HG03457 (cell line): ENCODE measurements around the gene CD3D.

Source experiments
- ATAC-seq: cut with Tn5 transposase; IDR thresholded peaks from one replicate; pipeline ENCODE4 v1.9.1; 2021; ENCODE audit warnings: moderate number of reproducible peaks; ENCODE audit not compliant: unreplicated experiment

Gene CD3D

DNA sequence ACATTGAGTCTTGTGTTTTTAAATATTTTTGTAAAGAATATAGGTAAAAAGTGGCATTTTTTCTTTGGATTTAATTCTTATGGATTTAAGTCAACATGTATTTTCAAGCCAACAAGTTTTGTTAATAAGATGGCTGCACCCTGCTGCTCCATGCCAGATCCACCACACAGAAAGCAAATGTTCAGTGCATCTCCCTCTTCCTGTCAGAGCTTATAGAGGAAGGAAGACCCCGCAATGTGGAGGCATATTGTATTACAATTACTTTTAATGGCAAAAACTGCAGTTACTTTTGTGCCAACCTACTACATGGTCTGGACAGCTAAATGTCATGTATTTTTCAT lies 38.3 kb downstream of the CD3D start:
- no peak for ATAC-seq

DNA sequence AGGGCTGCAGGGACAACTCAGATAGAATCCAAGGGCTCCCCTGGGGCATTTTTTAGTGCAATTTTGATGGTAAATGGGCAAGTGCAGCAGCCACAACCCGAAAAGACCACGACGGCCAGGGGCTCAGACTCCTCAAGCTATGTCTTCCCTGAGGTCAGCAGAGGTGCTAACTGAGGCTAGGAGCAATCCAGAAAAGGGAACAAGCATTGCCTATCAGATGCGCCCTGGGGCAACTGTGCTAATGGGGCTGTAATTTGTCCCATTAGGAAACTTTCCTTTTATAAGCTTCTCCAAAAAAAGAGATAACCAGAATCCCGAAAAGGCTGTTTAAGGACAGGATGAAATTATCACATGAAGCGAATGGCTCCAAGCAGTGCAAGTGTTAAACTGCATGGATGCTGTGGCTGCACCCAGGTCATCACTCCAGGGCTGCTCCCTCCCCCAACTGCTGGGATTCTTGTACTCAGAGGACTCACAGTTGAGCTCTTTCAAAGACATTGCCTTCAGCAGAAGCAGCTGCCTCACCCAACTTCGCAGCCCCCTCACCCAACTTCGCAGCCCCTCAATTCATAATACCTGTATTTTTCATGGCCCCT lies 40.8 kb downstream of the CD3D start:
- no peak for ATAC-seq

DNA sequence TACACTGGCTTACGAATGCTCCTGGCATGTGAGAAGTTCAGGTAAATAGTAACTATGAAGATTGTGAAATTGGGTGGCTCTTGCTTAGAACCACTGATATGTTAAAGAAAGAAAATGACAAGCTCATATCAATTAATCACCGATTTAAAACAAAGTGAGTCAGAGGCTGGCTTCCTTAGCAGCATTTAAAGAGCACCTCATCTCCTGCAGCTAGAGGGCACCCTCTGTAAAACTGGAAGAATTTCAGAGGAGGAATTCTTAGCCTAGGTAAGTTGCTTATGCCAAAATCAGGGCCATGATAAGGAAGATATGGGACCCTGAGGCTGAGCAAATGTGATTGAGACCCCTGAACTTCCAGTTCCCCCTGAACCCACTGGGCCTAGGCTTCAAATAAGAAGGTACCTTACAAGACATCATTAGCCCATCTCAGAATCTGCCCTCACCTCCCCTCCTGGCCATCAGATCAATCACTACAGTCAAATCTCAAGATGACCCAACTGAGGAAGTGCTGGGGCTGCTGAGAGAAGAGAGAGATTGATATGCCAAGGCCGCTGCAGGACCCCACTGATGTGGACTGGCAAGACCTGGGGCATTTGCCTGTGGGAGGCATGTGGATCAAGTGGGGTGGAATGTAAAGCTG lies 46.6 kb downstream of the CD3D start:
- no peak for ATAC-seq

DNA sequence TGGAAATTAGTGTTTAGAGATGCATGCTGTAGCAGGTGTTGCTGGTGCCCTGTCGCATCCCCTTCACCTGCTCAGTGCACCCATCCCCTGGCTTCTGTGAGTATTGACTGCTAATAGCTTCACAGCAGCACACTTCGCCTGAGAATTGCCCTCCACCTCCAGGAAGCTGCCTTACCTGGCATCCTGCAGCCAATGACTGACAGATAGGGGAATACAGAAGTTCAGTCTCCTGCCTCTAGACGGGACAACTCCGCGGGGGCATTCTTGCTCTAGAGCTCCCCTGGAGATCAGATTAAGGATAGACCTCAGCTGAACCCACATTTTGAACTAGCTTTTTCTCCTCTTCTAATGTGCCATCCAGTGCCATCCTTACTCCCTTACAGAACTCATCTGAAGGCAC lies 47.3 kb downstream of the CD3D start:
- no peak for ATAC-seq

DNA sequence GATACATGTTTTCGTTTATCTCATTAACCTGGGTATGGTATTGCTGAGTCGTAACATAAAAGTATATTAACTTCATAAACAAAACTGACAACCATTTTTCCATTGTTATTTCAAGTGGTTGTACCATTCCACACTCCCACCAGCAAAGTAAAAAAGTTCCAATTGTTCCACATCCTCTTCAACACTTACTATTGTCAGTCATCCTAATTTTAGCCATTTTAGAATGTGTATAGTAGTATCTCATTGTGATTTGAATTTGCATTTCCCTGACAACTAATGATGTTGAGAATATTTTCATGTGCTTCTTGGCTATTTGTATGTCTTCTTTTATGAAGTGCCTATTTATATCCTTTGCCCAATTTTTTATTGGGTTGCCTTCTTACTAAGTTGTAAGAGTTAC lies 48.5 kb downstream of the CD3D start:
- no peak for ATAC-seq

DNA sequence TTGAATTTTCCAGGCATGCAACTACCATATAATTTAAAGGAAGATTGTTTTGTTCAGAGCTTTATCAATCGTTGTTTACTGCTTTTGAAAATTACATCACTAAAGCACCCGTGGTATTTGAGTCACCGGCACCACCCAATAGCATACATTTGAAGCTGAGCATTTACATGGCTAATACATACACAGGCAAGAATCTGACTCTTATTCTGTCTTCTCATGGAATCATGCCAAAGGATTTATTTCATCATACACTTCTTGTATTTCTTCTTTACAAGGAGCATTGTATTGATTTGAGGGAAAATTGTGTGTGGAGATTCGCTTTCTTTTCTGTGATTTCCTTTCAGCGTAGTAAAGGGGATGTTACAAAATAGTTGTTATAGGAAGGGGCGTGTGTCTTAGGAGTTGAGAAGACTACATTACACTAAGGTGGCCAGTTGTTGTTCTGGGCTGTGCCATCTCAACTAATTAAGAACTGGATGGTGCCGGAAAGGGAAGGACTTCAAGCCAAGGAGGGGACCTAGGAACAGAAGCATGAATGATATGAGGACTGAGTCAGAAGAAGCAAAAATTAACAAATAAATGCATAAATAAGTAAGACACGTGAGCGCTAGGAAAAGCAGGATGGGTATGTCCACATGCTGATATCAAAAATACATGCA lies 50.9 kb downstream of the CD3D start:
- no peak for ATAC-seq

DNA sequence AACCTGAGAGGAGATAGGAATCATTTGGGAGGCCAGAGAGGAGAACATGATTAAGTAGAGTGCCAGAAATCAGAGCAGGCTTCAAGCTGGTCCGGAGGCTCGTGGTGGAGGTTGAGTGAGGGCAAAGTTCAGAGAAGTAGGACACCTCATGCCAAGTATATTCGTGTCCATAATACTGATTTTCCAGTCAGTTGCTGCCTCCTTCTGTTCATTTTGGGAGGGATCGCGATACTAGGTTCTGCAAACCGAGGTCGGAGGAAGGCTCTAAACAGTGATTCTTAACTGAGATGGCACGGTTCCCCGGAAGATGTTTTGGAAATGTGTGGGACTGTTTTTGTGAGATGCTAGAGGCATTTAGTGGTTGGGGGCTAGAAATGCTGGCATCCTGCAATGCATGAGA lies 51.6 kb downstream of the CD3D start:
- ATAC-seq = no peak

DNA sequence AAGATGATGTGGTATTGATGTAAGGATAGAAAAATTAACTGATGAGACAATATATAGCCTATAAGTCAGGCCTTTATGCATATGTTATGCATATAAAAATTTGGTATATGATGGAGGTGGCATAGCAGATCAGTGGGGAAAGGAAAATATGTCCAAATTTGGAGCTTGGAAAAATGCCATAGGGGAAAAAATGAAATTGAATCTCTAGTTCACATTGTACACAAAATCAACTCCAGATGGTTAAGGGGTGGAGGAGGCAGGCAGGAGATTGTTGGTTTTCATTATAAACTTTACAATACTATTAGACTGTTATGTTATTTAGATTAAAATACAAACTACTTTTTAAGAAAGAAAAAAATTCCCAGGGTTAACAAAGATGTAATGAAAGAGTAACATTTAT lies 53.1 kb downstream of the CD3D start:
- ATAC-seq = no peak
